K562 (cell line): ENCODE results near the gene ARHGAP24. TPM values are rescaled to one million over a fixed set of nuclear protein-coding genes. Genes with fewer than 3 reads are reported as not detected.
"Not testable (repeated sequence)": the region's sequence is repeated elsewhere in the genome, so short reads cannot be mapped to it uniquely, and the experiment has no call there.

Source experiments
- ATAC-seq: fragments of 200-7000 bp; cut with Tn5 transposase; 3 replicates; pipeline ENCODE4 v1.9.1; 2020; ENCODE audit warnings: moderate library complexity
- BruUV-seq: library from RNA; stranded (reverse); fragments of 400-500 nt; replicated peaks from 2 replicates; lab custom pipeline; 2021; lab: Mats Ljungman, UMichigan
- CTCF ChIA-PET: fragments of 300-600 bp; formaldehyde crosslinking; extraction: SDS; loops from one replicate; lab custom pipeline; 2021; ENCODE audit warnings: low intra/inter-chr PET ratio; lab: Yijun Ruan, JAX
- POLR2A ChIA-PET: fragments of 300-600, 350-650 bp; sonication (Branson Sonifier 250); formaldehyde crosslinking; extraction: SDS; loops from one replicate; lab custom pipeline; 2021; ENCODE audit warnings: antibody characterized with exemption, inconsistent platforms; lab: Yijun Ruan, JAX
- DNase-seq, 4 experiments: peaks; one replicate each; pipeline versions ENCODE4 v3.0.0 to v3.0.0-alpha.2; 2011 to 2018; ENCODE audit warnings: low spot score in 3 of 4, mixed read lengths in 3 of 4; ENCODE audit errors: extremely low read depth in 1 of 4
- FAIRE-seq: peaks from 2 replicates; lab custom pipeline; 2011; peaks lifted over from hg19 to GRCh38; lab: Jason Lieb, UNC
- H2AFZ ChIP-seq: 2 replicates; pipeline ENCODE4 v1.6.0; 2011; ENCODE audit warnings: low read depth, low read length, control low read depth, inconsistent platforms
- H3K27ac ChIP-seq: fragments of 200-600 bp; 3 replicates; pipeline ENCODE4 v1.8.0; 2011; ENCODE audit warnings: low read depth, mild to moderate bottlenecking, control low read depth, inconsistent platforms, low read length, moderate library complexity, mixed read lengths; ENCODE audit errors: extremely low read depth
- H3K27me3 ChIP-seq, 2 experiments: fragments of 300-600 bp in 1 of 2; 2 replicates in 1 of 2; 3 replicates in 1 of 2; pipeline versions ENCODE4 v1.6.0 to v1.8.0; 2011; ENCODE audit warnings: inconsistent platforms in 2 of 2, low read length in 2 of 2, mild to moderate bottlenecking in 1 of 2, mixed read lengths in 1 of 2, moderate library complexity in 1 of 2; ENCODE audit not compliant: control insufficient read depth in 2 of 2, insufficient read depth in 2 of 2
- H3K36me3 ChIP-seq: fragments of 300-600 bp; 3 replicates; pipeline ENCODE4 v1.8.0; 2011; ENCODE audit warnings: mild to moderate bottlenecking, low read length, inconsistent platforms; ENCODE audit not compliant: control insufficient read depth, insufficient read depth
- H3K4me1 ChIP-seq, 2 experiments: fragments of 200-600 bp in 1 of 2; replicated peaks in 1 of 2; 2 replicates in 1 of 2; 3 replicates in 1 of 2; pipeline versions ENCODE4 v1.5.1 to v1.8.0; 2011; ENCODE audit warnings: inconsistent platforms in 2 of 2, low read length in 2 of 2, mild to moderate bottlenecking in 1 of 2, mixed read lengths in 1 of 2, moderate library complexity in 1 of 2; ENCODE audit not compliant: control insufficient read depth in 2 of 2, insufficient read depth in 2 of 2
- H3K4me2 ChIP-seq: 2 replicates; pipeline ENCODE4 v1.6.1; 2011; ENCODE audit warnings: low read length, control low read depth, inconsistent platforms, mixed read lengths; ENCODE audit not compliant: insufficient read depth
- H3K4me3 ChIP-seq: fragments of 200-600 bp; sonication (generic), shearing (Covaris generic); 2 replicates; pipeline ENCODE4 v1.5.1; 2016; ENCODE audit warnings: control low read depth, inconsistent platforms
- H3K79me2 ChIP-seq: fragments of 200-600 bp; 3 replicates; pipeline ENCODE4 v1.8.0; 2011; ENCODE audit warnings: low read length, inconsistent platforms; ENCODE audit not compliant: control insufficient read depth, insufficient read depth
- H3K9ac ChIP-seq, 2 experiments: 2 replicates each; pipeline versions ENCODE4 v1.6.0 to v1.6.1; 2011; ENCODE audit warnings: low read depth in 2 of 2, low read length in 2 of 2, control low read depth in 1 of 2, inconsistent platforms in 1 of 2, mild to moderate bottlenecking in 1 of 2, mixed read lengths in 1 of 2; ENCODE audit not compliant: insufficient read depth in 1 of 2
- H3K9me1 ChIP-seq: one replicate; pipeline ENCODE4 v1.6.0; 2011; ENCODE audit warnings: inconsistent platforms, mild to moderate bottlenecking, low read length, moderate library complexity; ENCODE audit not compliant: control insufficient read depth, insufficient read depth
- H3K9me3 ChIP-seq: replicated peaks from 2 replicates; pipeline ENCODE4 v1.5.1; 2011; ENCODE audit warnings: low read depth, low read length, inconsistent platforms; ENCODE audit not compliant: control insufficient read depth, insufficient read depth
- H4K20me1 ChIP-seq: replicated peaks from 2 replicates; pipeline ENCODE4 v1.6.1; 2011; ENCODE audit warnings: low read length, inconsistent platforms, mixed read lengths; ENCODE audit not compliant: control insufficient read depth, insufficient read depth
- MCM7 ChIP-seq, 2 experiments: fragments of 450-650 bp; IDR thresholded peaks; 2 replicates each; pipeline ENCODE4 v1.6.1; 2016 to 2018
- WGBS: fragments of 100-300 bp; shearing (Covaris generic); methylation state at CpG from one replicate; pipeline ENCODE4 v1.1.6; 2016; ENCODE audit warnings: low coverage, mixed read lengths; ENCODE audit not compliant: insufficient coverage; ENCODE audit errors: missing lambda C conversion rate; 5-methylcytosine and 5-hydroxymethylcytosine counted together
- in situ Hi-C: fragments of 300-500 bp; cut with MboI; formaldehyde crosslinking; loops from 4 replicates; pipeline ENCODE4 v1.15.0; 2018; ENCODE audit warnings: inconsistent platforms, mixed read lengths
- intact Hi-C: fragments of 100-400 bp; cut with micrococcal nuclease; formaldehyde crosslinking; loops from 2 replicates; pipeline ENCODE4 v1.14.2; 2022
- polyA plus RNA-seq, 8 experiments: library from polyadenylated mRNA; depleted of rRNA in 4 of 8; stranded (reverse) in 5 of 8; unstranded in 3 of 8; fragments of >200 nt; fragmentation: Nextera tagmentation in 2 of 8; fragmentation: Illumina TruSeq in 1 of 8; extraction: Ambion mirVana in 2 of 8; extraction: Trizol in 1 of 8; gene quantifications; 2 replicates each; pipeline versions ENCODE4 v1.2.1 to v1.2.3, GENCODE V29; 2011 to 2014; ENCODE audit warnings: inconsistent platforms in 1 of 8, missing spikeins in 1 of 8
- total RNA-seq, 7 experiments: library from RNA; depleted of rRNA in 6 of 7; stranded (reverse); fragments of >200 nt in 6 of 7; fragmentation: Illumina TruSeq in 2 of 7; extraction: Trizol in 2 of 7; gene quantifications; 2 replicates each; pipeline versions ENCODE4 v1.2.1 to v1.2.3, GENCODE V29; 2011 to 2021; ENCODE audit warnings: low replicate concordance in 1 of 7

ARHGAP24 gene
- total and polyA plus RNA-seq, 9 of the 15 experiments (the other 6 are each of a cell fraction or from before 2014, with no cell fraction given), result 8.0 to 22.6 (median 14.0) TPM

GRCh38 chr4:85901500-85901899, 426.6 kb downstream of the ARHGAP24 start:
- ATAC-seq (no peak), DNase-seq (no peak), FAIRE-seq (no peak)
- in situ Hi-C loops, result no loop called here
- CTCF ChIA-PET, result no interaction called here
- intact Hi-C loops, result no loop called here
- Histone ChIP-seq H3K4me1 (no peaks in the 10 kb centered on the region), H3K9me1 (no peaks in the 10 kb centered on the region), H3K4me3 (no peak overlapping the region), H3K9ac (no peak overlapping the region), H3K36me3 (no peaks in the 10 kb centered on the region), H3K9me3 (no peaks in the 10 kb centered on the region), H4K20me1 (no peaks in the 10 kb centered on the region), H3K79me2 (no peaks in the 10 kb centered on the region), H3K27ac (no peak overlapping the region), H2AFZ (no peak overlapping the region), H3K27me3 (no peaks in the 10 kb centered on the region), H3K4me2 (no peak overlapping the region)
- POLR2A ChIA-PET, result interaction anchor here (0.6 kb wide), 1 partner anchor 140 kb away, joined by 4 read pairs; no protein-coding TSS in a partner anchor
- TF ChIP-seq MCM7 (IDR thresholded peaks at IDR 0.05), result no peak
- BruUV-seq, result no TSS peak

GRCh38 chr4:85902647-85903046, 427.7 kb downstream of the ARHGAP24 start:
- H3K4me2 ChIP-seq, H3K9me3 ChIP-seq, H3K9ac ChIP-seq, CTCF ChIA-PET, H4K20me1 ChIP-seq, POLR2A ChIA-PET, DNase-seq, H3K79me2 ChIP-seq, H3K4me3 ChIP-seq, intact Hi-C loops, ATAC-seq, H3K36me3 ChIP-seq, H3K4me1 ChIP-seq, H3K27ac ChIP-seq, in situ Hi-C loops, H3K9me1 ChIP-seq, BruUV-seq, FAIRE-seq, H3K27me3 ChIP-seq, H2AFZ ChIP-seq: not testable (repeated sequence)
- 52% methylated on average over 11 of the region's 11 CpGs for WGBS
